Measurements from ENCODE around the gene NRARP.

NRARP gene

GRCh38 chr9:137323531-137324331 lies 21.7 kb upstream of the NRARP start:
- no peaks in the 10 kb centered on the region for H3K36me3 ChIP-seq (ENCODE audit: control insufficient read depth in 2 of 2, insufficient read depth in 2 of 2, low read length in 2 of 2)
- H3K27ac ChIP-seq (ENCODE audit: low read depth in 2 of 2, low read length in 2 of 2) = no peak overlapping the region
- H3K4me1 ChIP-seq (ENCODE audit: control insufficient read depth in 2 of 2, insufficient read depth in 2 of 2, low read length in 2 of 2) = peaks cover 0 to 3% of the 10 kb centered on the region in 2 donors
- peaks cover 2 to 5% of the 10 kb centered on the region in 2 donors for H3K9me3 ChIP-seq (ENCODE audit: control insufficient read depth in 2 of 2, low read length in 2 of 2)
- H3K27me3 ChIP-seq (ENCODE audit: control insufficient read depth in 2 of 2, insufficient read depth in 2 of 2, low read length in 2 of 2) = no peaks in the 10 kb centered on the region
- H3K4me3 ChIP-seq (ENCODE audit: low read length in 2 of 2) = no peak overlapping the region
- no peak overlapping the region for H3K9ac ChIP-seq (ENCODE audit: low read depth in 1 of 2, low read length in 2 of 2)

GRCh38 chr9:137321726-137322361 lies 19.8 kb upstream of the NRARP start:
- no peak overlapping the region for H3K9ac ChIP-seq (ENCODE audit: low read depth in 1 of 2, low read length in 2 of 2)
- no peak overlapping the region for H3K4me3 ChIP-seq (ENCODE audit: low read length in 2 of 2)
- H3K36me3 ChIP-seq (ENCODE audit: control insufficient read depth in 2 of 2, insufficient read depth in 2 of 2, low read length in 2 of 2) = no peaks in the 10 kb centered on the region
- H3K4me1 ChIP-seq (ENCODE audit: control insufficient read depth in 2 of 2, insufficient read depth in 2 of 2, low read length in 2 of 2) = peaks cover 0 to 3% of the 10 kb centered on the region in 2 donors
- no peaks in the 10 kb centered on the region for H3K9me3 ChIP-seq (ENCODE audit: control insufficient read depth in 2 of 2, low read length in 2 of 2)
- no peaks in the 10 kb centered on the region for H3K27me3 ChIP-seq (ENCODE audit: control insufficient read depth in 2 of 2, insufficient read depth in 2 of 2, low read length in 2 of 2)
- H3K27ac ChIP-seq (ENCODE audit: low read depth in 2 of 2, low read length in 2 of 2) = no peak overlapping the region

- Histone ChIP-seq H3K36me3 (ENCODE audit: control insufficient read depth in 2 of 2, insufficient read depth in 2 of 2, low read length in 2 of 2) (no peaks in the 10 kb centered on the region), H3K9ac (ENCODE audit: low read depth in 1 of 2, low read length in 2 of 2) (no peak overlapping the region), H3K27ac (ENCODE audit: low read depth in 2 of 2, low read length in 2 of 2) (peak overlapping the region in 1 of 2 donors; percentile 38), H3K4me1 (ENCODE audit: control insufficient read depth in 2 of 2, insufficient read depth in 2 of 2, low read length in 2 of 2) (peaks cover 5 to 7% of the 10 kb centered on the region in 2 donors), H3K27me3 (ENCODE audit: control insufficient read depth in 2 of 2, insufficient read depth in 2 of 2, low read length in 2 of 2) (no peaks in the 10 kb centered on the region), H3K9me3 (ENCODE audit: control insufficient read depth in 2 of 2, low read length in 2 of 2) (no peaks in the 10 kb centered on the region), H3K4me3 (ENCODE audit: low read length in 2 of 2) (peak overlapping the region in 1 of 2 donors; percentile 26)
Observed at GRCh38 chr9:137320555-137321384, 18.7 kb upstream of the NRARP start.

- Histone ChIP-seq H3K27ac (ENCODE audit: low read depth in 2 of 2, low read length in 2 of 2) (peak overlapping the region in 1 of 2 donors; percentile 38), H3K4me1 (ENCODE audit: control insufficient read depth in 2 of 2, insufficient read depth in 2 of 2, low read length in 2 of 2) (peaks cover 5 to 7% of the 10 kb centered on the region in 2 donors), H3K9me3 (ENCODE audit: control insufficient read depth in 2 of 2, low read length in 2 of 2) (no peaks in the 10 kb centered on the region), H3K9ac (ENCODE audit: low read depth in 1 of 2, low read length in 2 of 2) (no peak overlapping the region), H3K36me3 (ENCODE audit: control insufficient read depth in 2 of 2, insufficient read depth in 2 of 2, low read length in 2 of 2) (no peaks in the 10 kb centered on the region), H3K4me3 (ENCODE audit: low read length in 2 of 2) (no peak overlapping the region), H3K27me3 (ENCODE audit: control insufficient read depth in 2 of 2, insufficient read depth in 2 of 2, low read length in 2 of 2) (no peaks in the 10 kb centered on the region)
Observed at GRCh38 chr9:137319739-137320551, 17.9 kb upstream of the NRARP start.

GRCh38 chr9:137319011-137319738 lies 17.1 kb upstream of the NRARP start:
- Histone ChIP-seq H3K27me3 (ENCODE audit: control insufficient read depth in 2 of 2, insufficient read depth in 2 of 2, low read length in 2 of 2) (no peaks in the 10 kb centered on the region), H3K4me1 (ENCODE audit: control insufficient read depth in 2 of 2, insufficient read depth in 2 of 2, low read length in 2 of 2) (peaks cover 5 to 7% of the 10 kb centered on the region in 2 donors), H3K9me3 (ENCODE audit: control insufficient read depth in 2 of 2, low read length in 2 of 2) (no peaks in the 10 kb centered on the region), H3K9ac (ENCODE audit: low read depth in 1 of 2, low read length in 2 of 2) (no peak overlapping the region), H3K27ac (ENCODE audit: low read depth in 2 of 2, low read length in 2 of 2) (no peak overlapping the region), H3K4me3 (ENCODE audit: low read length in 2 of 2) (no peak overlapping the region), H3K36me3 (ENCODE audit: control insufficient read depth in 2 of 2, insufficient read depth in 2 of 2, low read length in 2 of 2) (no peaks in the 10 kb centered on the region)

GRCh38 chr9:137318602-137319001 lies 16.5 kb upstream of the NRARP start:
- Histone ChIP-seq H3K9me3 (ENCODE audit: control insufficient read depth in 2 of 2, low read length in 2 of 2) (no peaks in the 10 kb centered on the region), H3K27me3 (ENCODE audit: control insufficient read depth in 2 of 2, insufficient read depth in 2 of 2, low read length in 2 of 2) (no peaks in the 10 kb centered on the region), H3K27ac (ENCODE audit: low read depth in 2 of 2, low read length in 2 of 2) (no peak overlapping the region), H3K4me1 (ENCODE audit: control insufficient read depth in 2 of 2, insufficient read depth in 2 of 2, low read length in 2 of 2) (peaks cover 5 to 7% of the 10 kb centered on the region in 2 donors), H3K4me3 (ENCODE audit: low read length in 2 of 2) (no peak overlapping the region), H3K9ac (ENCODE audit: low read depth in 1 of 2, low read length in 2 of 2) (no peak overlapping the region), H3K36me3 (ENCODE audit: control insufficient read depth in 2 of 2, insufficient read depth in 2 of 2, low read length in 2 of 2) (no peaks in the 10 kb centered on the region)

- Histone ChIP-seq H3K27ac (ENCODE audit: low read depth in 2 of 2, low read length in 2 of 2) (peak overlapping the region in 1 of 2 donors; percentile 9), H3K27me3 (ENCODE audit: control insufficient read depth in 2 of 2, insufficient read depth in 2 of 2, low read length in 2 of 2) (no peaks in the 10 kb centered on the region), H3K4me1 (ENCODE audit: control insufficient read depth in 2 of 2, insufficient read depth in 2 of 2, low read length in 2 of 2) (peaks cover 5 to 7% of the 10 kb centered on the region in 2 donors), H3K36me3 (ENCODE audit: control insufficient read depth in 2 of 2, insufficient read depth in 2 of 2, low read length in 2 of 2) (no peaks in the 10 kb centered on the region), H3K9me3 (ENCODE audit: control insufficient read depth in 2 of 2, low read length in 2 of 2) (no peaks in the 10 kb centered on the region), H3K9ac (ENCODE audit: low read depth in 1 of 2, low read length in 2 of 2) (no peak overlapping the region), H3K4me3 (ENCODE audit: low read length in 2 of 2) (no peak overlapping the region)
Observed at GRCh38 chr9:137317718-137318511, 15.8 kb upstream of the NRARP start.

- Histone ChIP-seq H3K4me3 (ENCODE audit: low read length in 2 of 2) (no peak overlapping the region), H3K27me3 (ENCODE audit: control insufficient read depth in 2 of 2, insufficient read depth in 2 of 2, low read length in 2 of 2) (no peaks in the 10 kb centered on the region), H3K9ac (ENCODE audit: low read depth in 1 of 2, low read length in 2 of 2) (peak overlapping the region in 1 of 2 donors; percentile 60), H3K4me1 (ENCODE audit: control insufficient read depth in 2 of 2, insufficient read depth in 2 of 2, low read length in 2 of 2) (peaks cover 7 to 10% of the 10 kb centered on the region in 2 donors), H3K27ac (ENCODE audit: low read depth in 2 of 2, low read length in 2 of 2) (no peak overlapping the region), H3K9me3 (ENCODE audit: control insufficient read depth in 2 of 2, low read length in 2 of 2) (no peaks in the 10 kb centered on the region), H3K36me3 (ENCODE audit: control insufficient read depth in 2 of 2, insufficient read depth in 2 of 2, low read length in 2 of 2) (no peaks in the 10 kb centered on the region)
Observed at GRCh38 chr9:137317021-137317717, 15.1 kb upstream of the NRARP start.
